ENCODE data around the gene KLHL34.

Gene KLHL34, protein sequence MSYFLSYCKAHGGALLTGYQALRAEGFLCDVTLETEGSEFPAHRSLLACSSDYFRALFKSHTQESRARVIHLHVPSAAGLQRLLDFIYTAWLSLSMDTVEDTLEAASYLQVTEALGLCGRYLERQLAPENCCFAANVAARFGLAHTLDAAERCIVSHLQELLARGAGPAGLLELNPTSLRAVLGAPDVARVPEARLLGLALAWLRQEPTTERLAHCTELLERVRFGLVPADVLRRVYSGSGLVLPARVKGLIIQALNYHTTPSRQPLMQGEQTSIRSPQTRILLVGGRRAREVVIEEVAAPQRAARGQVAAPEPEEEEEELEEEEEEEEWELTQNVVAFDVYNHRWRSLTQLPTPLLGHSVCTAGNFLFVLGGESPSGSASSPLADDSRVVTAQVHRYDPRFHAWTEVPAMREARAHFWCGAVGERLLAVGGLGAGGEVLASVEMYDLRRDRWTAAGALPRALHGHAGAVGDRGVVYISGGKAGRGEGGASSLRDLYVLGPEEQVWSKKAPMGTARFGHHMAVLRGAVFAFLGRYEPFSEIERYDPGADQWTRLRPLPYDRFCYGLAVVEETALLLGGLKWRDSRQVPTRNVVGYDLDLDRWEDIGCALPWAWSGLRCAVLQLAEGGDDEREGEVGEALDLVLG

GRCh38 chrX:21658152-21658737, at the start of gene KLHL34:
Gene KLHL34, minus strand, starts transcription at chrX:21658330. Its CDS starts 542 bp downstream, at chrX:21657788.
- no peak for DNase-seq

GRCh38 chrX:21705225-21705624, 47.1 kb upstream of the KLHL34 start:
- no peak for DNase-seq

DNA sequence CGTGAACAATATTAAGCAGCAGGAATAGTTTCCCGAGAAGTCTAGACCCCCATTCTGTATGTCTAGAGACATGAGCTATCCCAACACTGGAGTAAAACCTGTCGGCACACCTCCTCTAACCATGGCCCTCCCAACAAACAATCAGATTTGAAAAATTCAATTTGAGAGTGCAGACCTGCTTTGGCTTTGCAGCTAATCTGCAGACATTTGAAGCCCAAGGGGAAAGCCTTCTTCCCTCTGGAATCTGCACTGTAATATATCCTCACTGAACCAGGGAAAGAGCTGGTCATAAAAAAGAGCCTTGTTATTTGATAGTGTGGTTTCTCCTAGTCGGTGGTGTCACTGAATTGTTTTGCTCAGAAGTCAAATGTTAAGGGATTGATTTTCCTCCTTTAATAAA, 44.6 kb upstream of the KLHL34 start:
- no peak for DNase-seq

DNA sequence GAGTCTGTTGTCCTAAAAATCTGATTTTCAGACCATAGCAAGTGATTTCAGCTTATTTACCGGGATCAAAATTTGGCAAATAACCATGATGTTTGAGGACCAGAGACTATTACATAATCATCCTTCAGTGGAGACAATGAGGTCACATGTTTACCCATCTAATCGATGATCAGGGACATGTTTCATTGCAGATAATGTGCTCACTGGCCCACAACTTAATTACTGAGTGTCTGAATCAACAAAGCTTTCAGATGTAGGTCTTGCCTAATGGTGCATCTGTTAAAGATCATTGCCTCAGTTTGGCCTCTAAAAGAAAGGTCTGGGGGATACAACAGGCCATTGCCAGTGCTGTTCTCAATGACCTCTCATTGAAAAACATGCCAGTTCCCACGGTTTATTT, 42.8 kb upstream of the KLHL34 start:
- DNase-seq: no peak

DNA sequence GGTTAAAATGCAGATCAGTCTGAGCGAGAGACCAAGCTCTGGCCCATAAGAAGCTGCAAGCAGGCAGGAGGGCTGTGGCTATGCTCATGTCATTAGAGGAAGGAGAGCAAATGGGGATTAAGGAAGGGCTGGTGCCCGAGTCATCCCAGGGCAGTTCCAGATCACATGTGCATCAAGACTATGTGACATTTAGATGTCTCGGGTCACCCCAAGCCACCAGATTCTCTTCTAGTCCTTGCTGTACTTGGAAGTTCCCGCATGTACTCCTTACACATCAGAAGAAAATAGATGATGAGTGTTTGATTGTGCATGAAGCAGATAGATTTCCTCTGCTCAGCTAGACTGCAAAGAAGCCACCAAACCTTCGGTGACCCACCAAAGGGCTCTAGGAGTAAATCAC, 42.1 kb upstream of the KLHL34 start:
- DNase-seq: no peak

GRCh38 chrX:21699136-21699535, 41.0 kb upstream of the KLHL34 start:
- DNase-seq: no peak

DNA sequence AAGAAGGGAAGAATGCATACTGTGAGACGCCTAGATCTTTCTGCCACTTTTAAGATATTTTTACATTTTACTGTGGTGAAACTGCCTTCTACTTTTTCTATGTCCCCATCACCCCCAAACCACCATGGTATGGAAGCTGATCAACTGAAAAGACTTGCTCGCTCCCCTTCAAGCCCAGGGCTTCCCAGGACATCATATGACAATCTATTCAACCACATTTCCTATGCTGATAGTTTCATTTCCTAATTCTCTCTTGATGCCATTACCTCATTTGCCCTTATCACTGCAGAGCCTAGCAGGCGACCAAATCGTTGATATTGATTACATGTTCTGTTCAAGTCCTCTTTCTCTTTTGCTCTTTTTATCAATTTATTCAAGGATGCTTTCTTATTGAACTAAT, 40.1 kb upstream of the KLHL34 start:
- DNase-seq: no peak

DNA sequence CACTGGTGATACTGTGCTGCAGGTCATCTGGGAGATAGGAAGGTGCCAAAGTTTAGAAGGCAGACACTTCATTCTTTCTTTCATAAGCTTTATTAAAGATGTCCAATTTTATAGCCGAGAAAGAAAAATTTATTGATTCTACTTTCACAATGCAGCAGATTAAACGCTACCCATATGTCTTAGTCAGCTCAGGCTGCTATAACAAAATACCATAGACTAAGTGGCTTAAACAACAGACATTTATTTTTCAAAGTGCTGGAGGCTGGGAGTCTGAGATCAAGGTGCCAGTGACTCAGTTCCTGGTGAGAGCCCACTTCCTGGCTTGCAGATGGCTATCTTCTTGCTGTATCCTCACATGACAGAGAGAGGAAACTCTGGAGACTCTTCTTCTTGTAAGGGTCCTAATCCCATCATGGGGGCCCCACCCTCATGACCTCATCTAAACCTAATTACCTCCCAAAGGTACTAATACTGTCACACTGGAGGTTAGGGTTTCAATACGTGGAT, 33.4 kb upstream of the KLHL34 start:
- DNase-seq: no peak

DNA sequence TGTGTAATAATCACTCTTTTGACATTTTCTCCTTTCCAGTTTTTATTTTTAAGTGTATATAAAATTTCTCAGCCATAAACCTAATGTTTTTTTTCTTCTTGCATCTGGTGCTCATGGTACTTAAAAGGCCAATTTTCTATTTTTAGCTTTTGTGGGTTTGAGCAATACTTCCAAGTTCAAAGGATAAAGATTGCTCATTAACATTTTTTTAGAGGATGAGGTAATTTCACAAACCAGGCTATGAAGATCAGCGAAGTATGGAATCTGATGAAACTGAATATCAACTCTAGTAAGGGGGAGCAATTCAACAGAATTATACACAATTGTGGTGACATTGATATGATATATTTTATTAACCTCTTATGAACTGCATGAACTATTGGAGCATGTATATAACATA, 25.8 kb upstream of the KLHL34 start:
- no peak for DNase-seq

- DNase-seq: no peak
Observed at GRCh38 chrX:21678048-21678612, 20.0 kb upstream of the KLHL34 start.

DNA sequence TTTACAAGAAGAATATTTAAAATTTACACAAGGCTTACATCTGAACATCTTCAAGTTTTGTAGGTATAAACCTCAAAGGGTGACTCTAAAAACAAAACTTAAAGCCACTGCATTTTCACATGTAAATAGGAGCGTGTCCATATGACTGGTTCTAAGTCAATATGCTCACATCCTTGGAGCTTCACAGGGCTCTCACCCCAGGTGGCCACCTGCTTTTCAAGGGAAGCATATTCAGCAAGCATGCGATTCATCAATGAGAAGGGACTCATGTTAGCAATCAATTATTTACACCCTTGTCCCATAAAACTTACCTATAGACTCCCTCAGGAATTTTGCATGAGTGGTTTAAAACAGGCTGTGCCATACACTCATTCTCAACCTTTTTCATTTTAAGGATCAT, 17.8 kb upstream of the KLHL34 start:
- DNase-seq: no peak

- no peak for DNase-seq
Observed at GRCh38 chrX:21674430-21675186, 16.5 kb upstream of the KLHL34 start.

GRCh38 chrX:21666679-21667078, 8.5 kb upstream of the KLHL34 start:
- no peak for DNase-seq

- DNase-seq: no peak
Observed at GRCh38 chrX:21666252-21666651, 8.1 kb upstream of the KLHL34 start.

- no peak for DNase-seq
Observed at GRCh38 chrX:21662761-21663160, 4.6 kb upstream of the KLHL34 start.

DNA sequence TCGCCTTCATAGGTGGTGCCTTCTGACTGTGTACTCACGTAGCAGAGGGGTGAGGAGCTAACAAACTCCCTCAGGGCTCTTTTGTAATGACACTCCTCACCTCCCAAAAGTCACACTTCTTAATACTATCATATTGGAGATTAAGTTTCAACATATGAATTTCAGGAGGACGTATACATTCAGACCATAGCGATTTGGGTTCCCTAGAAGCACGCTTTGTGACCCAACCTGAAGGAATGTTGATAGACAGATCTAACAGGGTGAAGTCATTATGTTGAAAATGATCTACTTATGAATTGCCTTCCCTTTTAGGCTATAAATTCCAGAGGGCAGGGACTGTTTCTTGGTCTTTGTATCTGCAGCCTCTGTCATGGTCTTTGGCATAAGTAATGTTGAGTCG, 3.2 kb upstream of the KLHL34 start:
- DNase-seq: no peak

GRCh38 chrX:21660156-21660555, 2.0 kb upstream of the KLHL34 start:
- no peak for DNase-seq

- DNase-seq: no peak
Observed at GRCh38 chrX:21659320-21659719, 1.2 kb upstream of the KLHL34 start.

- DNase-seq: peak; percentile 2
Observed at GRCh38 chrX:21658746-21659145, 616 bp upstream of the KLHL34 start.

GRCh38 chrX:21657318-21658151, 595 bp downstream of the KLHL34 start:
- no peak for DNase-seq

- no peak for DNase-seq
Observed at GRCh38 chrX:21656587-21657317, 1.4 kb downstream of the KLHL34 start.
